NCI-H1092 treated with DMSO at 0.1 percent for 48 hours (cell line): Measurements from ENCODE around the gene EPO.
"Not testable (repeated sequence)": the region's sequence is repeated elsewhere in the genome, so short reads cannot be mapped to it uniquely, and the experiment has no call there.

Source experiments
- DNase-seq: peaks from one replicate; lab custom pipeline; 2025; lab: John Stamatoyannopoulos, UW

Gene EPO

GRCh38 chr7:100739934-100740333, 19.7 kb downstream of the EPO start:
- no peak for DNase-seq

DNA sequence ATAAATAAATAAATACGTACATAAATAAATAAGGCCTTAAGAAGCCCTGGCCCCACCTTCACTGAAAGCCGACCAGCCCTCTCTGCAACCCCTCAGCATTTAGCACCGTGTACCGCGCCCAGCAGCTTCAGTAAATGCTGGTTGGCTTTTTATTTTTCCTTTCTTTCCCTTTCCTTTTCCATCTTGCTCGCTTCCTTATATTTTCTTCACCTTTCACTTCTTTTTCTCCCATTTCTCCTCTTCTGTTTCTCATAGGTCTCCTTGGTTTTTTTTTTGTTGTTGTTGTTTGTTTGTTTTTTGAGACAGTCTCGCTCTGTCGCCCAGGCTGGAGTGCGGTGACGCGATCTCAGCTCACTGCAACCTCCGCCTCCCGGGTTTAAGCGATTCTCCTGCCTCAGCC, 24.3 kb downstream of the EPO start:
- DNase-seq = no peak

- no peak for DNase-seq
These were observed 24.9 kb downstream of the EPO start for GRCh38 chr7:100745184-100745583.

DNA sequence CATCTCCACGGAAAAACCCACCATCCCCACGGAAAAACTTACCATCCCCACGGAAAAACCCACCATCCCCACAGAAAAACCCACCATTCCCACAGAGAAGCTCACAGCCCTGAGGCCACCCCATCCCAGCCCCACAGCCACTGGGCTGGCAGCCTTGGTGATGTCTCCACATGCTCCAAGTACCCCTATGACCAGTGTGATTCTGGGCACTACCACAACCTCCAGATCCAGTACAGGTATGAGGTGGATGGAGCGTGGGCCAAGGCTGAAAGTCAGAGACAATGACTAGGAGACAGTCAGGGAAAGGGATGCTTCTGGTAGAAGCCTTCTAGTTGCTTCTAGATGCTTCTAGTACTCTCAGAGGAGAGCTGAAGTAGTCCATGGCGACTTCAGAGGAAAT, 32.7 kb downstream of the EPO start:
- no peak for DNase-seq

DNA sequence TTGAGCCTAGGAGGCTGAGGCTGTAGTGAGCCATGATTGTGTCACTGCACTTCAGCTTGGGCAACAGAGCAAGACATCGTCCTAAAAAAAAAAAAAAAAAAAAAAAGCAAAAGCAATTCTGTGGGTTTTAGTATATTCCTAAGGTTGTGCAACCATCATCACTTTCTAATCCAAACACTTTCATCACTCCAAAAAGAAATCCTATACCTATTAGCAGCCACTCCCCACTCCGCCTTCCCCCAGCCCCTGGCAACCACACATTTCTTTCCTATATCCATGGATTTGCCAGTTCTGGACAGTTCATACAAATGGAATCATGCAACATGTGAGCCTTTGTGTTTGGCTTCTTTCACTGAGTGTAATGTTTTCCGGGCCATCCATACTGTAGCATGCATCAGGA, 33.5 kb downstream of the EPO start:
- no peak for DNase-seq

DNA sequence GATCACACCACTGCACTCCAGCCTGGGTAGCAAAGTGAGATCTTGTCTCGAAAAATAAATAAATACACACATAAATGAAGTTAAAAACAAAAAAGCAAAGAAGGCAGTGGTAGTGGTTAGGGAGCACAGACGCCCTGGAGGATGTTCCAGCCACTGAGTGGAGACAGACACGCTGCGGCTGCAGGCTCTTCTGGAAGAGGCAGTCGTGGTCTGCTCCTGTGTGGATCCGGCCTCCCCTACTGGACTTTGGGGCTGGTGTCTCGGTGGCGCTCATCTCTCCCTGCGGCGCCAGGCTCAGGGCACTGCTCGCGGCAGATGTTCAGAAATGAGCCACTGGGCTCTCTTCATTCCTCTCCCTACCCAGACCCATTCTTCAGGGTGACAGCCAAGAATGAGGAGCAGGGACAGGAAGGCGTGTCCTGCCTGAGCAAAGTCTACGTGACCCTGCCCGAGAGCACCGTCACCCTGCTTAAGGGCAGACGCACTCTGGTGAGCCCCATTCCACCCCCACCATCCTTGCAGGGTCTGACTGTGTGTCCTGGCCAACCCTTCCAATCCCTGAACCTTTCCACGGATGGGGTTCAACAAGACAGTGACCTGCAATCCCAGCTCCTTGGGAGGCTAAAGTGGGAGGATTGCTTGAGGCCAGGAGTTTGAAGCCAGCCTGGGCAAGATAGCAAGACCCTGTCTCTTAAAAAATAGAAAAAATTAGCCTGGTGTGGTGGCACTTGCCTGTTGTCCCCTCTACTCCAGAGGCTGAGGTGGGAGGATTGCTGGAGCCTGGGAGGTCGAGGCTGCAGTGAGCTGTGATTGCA, 39.3 kb downstream of the EPO start:
- no peak for DNase-seq

GRCh38 chr7:100762841-100763240, 42.6 kb downstream of the EPO start:
- not testable (repeated sequence) for DNase-seq

- DNase-seq = no peak
These were observed 43.4 kb downstream of the EPO start for GRCh38 chr7:100763556-100764140.

GRCh38 chr7:100764841-100765240, 44.6 kb downstream of the EPO start:
- no peak for DNase-seq

GRCh38 chr7:100765250-100765649, 45.0 kb downstream of the EPO start:
- no peak for DNase-seq

GRCh38 chr7:100768784-100769183, 48.5 kb downstream of the EPO start:
- no peak for DNase-seq
